HG02973 (cell line): ENCODE data around the gene NDRG2.

Experiments
- ATAC-seq: cut with Tn5 transposase; IDR thresholded peaks from one replicate; pipeline ENCODE4 v1.9.1; 2021; ENCODE audit warnings: moderate library complexity; ENCODE audit not compliant: unreplicated experiment

The NDRG2 gene

DNA sequence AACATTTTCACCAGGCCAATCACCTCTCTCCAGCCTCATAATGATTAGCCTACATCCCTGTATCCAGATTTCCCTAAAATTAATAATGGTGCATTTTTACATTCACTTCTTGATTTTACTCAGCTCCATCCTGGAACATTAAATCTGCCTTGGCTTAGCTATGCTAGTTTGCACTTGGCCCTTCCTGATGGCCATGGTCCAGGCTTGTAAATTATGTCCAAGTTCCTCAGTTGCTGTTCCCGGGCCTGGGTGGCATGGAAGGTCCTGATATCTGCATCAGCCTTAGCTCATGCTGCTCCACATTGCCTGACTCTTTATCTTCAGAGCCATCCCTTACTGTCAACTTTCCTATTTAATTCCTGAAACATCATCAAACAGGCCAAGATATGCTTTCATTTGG, 46.2 kb downstream of the NDRG2 start:
- no peak for ATAC-seq

DNA sequence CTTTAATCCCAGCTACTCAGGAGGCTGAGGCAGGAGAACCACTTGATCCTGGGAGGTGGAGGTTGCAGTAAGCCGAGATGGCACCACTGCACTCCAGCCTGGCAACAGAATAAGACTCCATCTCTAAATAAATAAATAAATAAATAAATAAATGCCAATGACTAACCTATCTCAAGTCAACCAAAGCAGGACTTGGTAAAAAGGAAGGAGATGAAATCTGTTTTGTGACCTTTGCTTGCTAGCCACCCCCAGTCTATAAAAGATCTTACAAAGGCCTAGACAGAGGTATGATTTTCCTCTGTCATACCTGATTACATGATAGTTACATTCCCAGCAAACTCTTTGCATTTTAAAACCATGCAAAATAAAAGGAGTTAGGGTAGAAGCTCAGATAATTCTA, 48.6 kb downstream of the NDRG2 start:
- ATAC-seq: no peak

DNA sequence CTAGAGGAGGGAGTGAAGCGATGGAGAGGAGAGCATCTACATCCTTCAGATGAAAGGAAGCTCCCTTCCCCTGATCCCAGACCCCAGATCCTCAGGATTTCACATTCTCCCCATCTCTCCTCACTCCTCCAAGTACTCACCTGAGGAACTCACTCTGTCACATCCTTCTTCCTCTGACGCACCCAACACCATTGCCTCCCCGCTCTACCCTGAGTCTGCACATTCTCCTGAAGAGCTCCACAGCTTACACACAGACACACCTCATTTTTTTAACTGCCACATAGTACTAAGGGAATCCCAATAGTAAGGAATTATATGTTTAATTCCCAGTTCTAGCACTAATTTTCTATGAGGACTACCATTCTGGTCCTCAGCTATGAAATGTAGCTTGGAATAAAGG, 51.4 kb downstream of the NDRG2 start:
- ATAC-seq: no peak

DNA sequence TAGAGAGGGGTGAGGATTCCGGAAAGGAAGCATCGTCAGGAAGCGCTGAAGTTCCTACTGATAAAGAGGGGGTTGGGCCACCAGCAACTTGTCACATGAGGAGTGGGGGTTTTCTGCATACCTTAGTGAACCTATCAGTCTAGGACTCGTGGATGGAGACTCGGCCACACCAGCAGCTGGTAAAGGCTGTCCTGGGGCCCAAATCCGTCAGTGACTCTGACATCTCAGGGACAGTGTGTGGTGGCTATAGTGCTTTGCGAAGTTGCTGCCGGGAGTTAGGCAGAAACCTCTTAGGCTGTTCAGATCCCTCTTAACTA, 53.2 kb downstream of the NDRG2 start:
- peak; percentile 23 for ATAC-seq

DNA sequence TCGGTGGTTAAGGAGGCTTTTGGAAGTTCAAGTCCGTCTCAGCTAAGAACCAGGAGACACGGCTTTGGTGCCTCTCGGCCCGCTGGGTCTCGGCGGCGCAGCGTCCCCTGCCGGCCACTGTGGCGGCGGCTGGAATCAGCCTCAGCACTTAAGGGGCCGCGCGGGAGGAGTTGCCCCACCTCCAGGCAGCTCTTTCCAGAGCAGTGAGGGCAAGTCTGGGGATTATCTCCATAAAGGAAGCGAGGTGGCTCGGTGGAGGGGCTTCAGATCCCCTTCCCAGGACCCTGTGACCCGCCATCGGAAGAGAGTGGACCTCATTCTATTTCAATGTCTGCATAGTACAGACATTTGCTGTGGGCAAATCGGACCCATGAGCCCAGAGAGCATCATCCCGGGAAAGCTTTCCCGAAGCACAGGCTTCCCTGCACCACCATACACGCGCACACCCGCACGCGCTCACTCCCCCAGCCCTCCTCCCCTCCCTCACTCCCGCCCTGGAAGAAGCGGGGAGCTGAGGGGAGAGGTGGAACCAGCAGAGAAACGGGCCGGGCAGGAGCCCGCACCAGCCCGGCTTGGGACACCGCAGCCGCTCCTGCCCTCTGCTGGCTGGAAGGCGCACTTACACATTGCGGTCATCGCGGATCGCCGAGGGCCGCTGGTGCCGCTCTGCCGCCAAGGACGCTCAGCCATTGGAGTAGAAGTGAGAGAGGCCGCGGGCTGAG, 53.7 kb downstream of the NDRG2 start:
- peak; percentile 89 for ATAC-seq

DNA sequence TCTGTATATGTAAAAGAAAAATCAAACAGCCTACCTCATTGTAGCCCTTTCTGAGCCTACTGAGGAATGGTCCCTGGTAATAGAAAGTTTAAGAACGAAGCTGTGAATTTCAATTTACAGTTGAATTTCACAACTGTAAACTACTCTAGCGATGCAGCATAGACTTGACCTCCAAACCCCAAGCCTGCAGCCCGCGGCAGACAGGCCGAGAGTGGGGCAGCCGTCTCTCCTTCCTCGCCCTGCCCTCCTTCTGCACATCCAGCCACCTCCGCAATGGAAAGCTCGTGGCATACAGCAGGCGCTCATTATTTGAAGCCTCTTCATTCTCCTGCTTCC, 54.2 kb downstream of the NDRG2 start:
- no peak for ATAC-seq

DNA sequence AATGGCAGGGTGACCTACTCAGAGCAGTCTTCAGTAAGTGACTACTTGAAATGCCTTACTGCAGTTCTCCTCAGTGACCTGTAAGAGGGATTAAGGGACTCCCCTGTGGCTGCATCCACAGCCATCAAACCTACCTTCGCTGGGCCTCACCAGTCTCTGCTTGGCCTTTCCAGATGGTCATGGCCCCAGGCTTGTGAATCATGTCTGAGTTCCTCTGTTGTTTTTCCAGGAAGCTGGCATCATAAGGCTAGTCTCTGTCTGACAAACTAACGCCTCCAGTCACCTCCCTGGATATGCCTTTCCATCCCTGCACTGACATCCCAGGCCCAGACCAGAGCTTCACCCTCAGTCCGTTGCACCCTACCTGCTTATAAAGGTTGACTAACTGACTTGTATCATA, 55.5 kb downstream of the NDRG2 start:
- ATAC-seq: no peak
